HCT116 (cell line): ENCODE data around the gene AMOT. TPM values are rescaled to one million over a fixed set of nuclear protein-coding genes. Genes with fewer than 3 reads are reported as not detected.

Experiments used
- ATAC-seq: fragments of 200-7000 bp; cut with Tn5 transposase; 2 replicates; pipeline ENCODE4 v1.9.1; 2020; ENCODE audit warnings: mild to moderate bottlenecking, moderate library complexity
- BruUV-seq: library from RNA; stranded (reverse); fragments of 400-500 nt; replicated peaks from 2 replicates; lab custom pipeline; 2021; lab: Mats Ljungman, UMichigan
- CTCF ChIA-PET: fragments of 300-600 bp; sonication (Branson Sonifier 250); formaldehyde crosslinking; loops from one replicate; lab custom pipeline; 2021; ENCODE audit warnings: antibody characterized with exemption; lab: Charles Lee
- POLR2A ChIA-PET: fragments of 300-600, 350-600 bp; sonication (Branson Sonifier 250); formaldehyde crosslinking; loops from one replicate; lab custom pipeline; 2021; ENCODE audit warnings: antibody characterized with exemption; lab: Charles Lee
- RAD21 ChIA-PET, 2 experiments: fragments of 300-600 bp; sonication (Branson Sonifier 250); formaldehyde crosslinking; loops; one replicate each; lab custom pipeline; 2023; ENCODE audit warnings: low total read pairs in 2 of 2; ENCODE audit not compliant: uncharacterized antibody in 2 of 2, unreplicated experiment in 2 of 2, low non-redundant PET in 1 of 2; lab: Charles Lee
- DNase-seq: peaks from one replicate; pipeline ENCODE4 v3.0.0-alpha.2; 2010; ENCODE audit warnings: low read depth, low spot score
- H2AFZ ChIP-seq: fragments of 200-600 bp; shearing (Covaris generic), sonication (generic); 2 replicates; pipeline ENCODE4 v1.6.1; 2017; ENCODE audit warnings: low read depth, mixed run types, mixed read lengths, antibody characterized with exemption, low read length; ENCODE audit not compliant: poor library complexity, severe bottlenecking
- H3K27ac ChIP-seq: 2 replicates; pipeline ENCODE4 v1.5.1; 2012; ENCODE audit warnings: low read depth, low read length
- H3K27me3 ChIP-seq: fragments of 200-600 bp; sonication (generic); 2 replicates; pipeline ENCODE4 v1.6.1; 2016; ENCODE audit warnings: mixed run types, low read length, mixed read lengths; ENCODE audit not compliant: insufficient read depth
- H3K36me3 ChIP-seq, 2 experiments: fragments of 200-500 bp in 1 of 2; fragments of 200-600 bp in 1 of 2; sonication (Bioruptor generic) in 1 of 2; sonication (generic) in 1 of 2; 2 replicates each; pipeline versions ENCODE4 v1.5.1 to v1.6.1; 2014 to 2016; ENCODE audit warnings: low read length in 2 of 2, inconsistent platforms in 1 of 2, mixed read lengths in 1 of 2, mixed run types in 1 of 2; ENCODE audit not compliant: insufficient read depth in 2 of 2, control insufficient read depth in 1 of 2
- H3K4me1 ChIP-seq, 2 experiments: fragments of 200-600 bp in 1 of 2; sonication (generic) in 1 of 2; 2 replicates each; pipeline versions ENCODE4 v1.5.1 to v1.6.1; 2012 to 2017; ENCODE audit warnings: low read length in 2 of 2, inconsistent platforms in 1 of 2, mild to moderate bottlenecking in 1 of 2, mixed read lengths in 1 of 2, mixed run types in 1 of 2, moderate library complexity in 1 of 2; ENCODE audit not compliant: insufficient read depth in 2 of 2, control insufficient read depth in 1 of 2
- H3K4me2 ChIP-seq: fragments of 200-600 bp; sonication (generic); 2 replicates; pipeline ENCODE4 v1.6.1; 2017; ENCODE audit warnings: mixed run types, low read length, mixed read lengths
- H3K4me3 ChIP-seq, 2 experiments: fragments of 200-600 bp in 1 of 2; sonication (generic) in 1 of 2; replicated peaks in 1 of 2; 2 replicates each; pipeline ENCODE4 v1.5.1; 2011 to 2016; ENCODE audit warnings: low read length in 2 of 2, control low read depth in 1 of 2, low read depth in 1 of 2, mild to moderate bottlenecking in 1 of 2, mixed read lengths in 1 of 2, mixed run types in 1 of 2
- H3K79me2 ChIP-seq: fragments of 200-600 bp; sonication (generic); 2 replicates; pipeline ENCODE4 v1.6.1; 2017; ENCODE audit warnings: mild to moderate bottlenecking, mixed run types, low read length, moderate library complexity, mixed read lengths; ENCODE audit not compliant: insufficient read depth
- H3K9ac ChIP-seq: fragments of 200-600 bp; sonication (generic); 2 replicates; pipeline ENCODE4 v1.6.1; 2016; ENCODE audit warnings: low read length, mixed read lengths
- H3K9me2 ChIP-seq: fragments of 200-600 bp; sonication (generic), shearing (Covaris generic); 2 replicates; pipeline ENCODE4 v1.6.1; 2017; ENCODE audit warnings: mixed run types, mild to moderate bottlenecking, moderate library complexity; ENCODE audit not compliant: insufficient read depth
- H3K9me3 ChIP-seq, 2 experiments: fragments of 200-500 bp in 1 of 2; fragments of 200-600 bp in 1 of 2; sonication (Bioruptor generic) in 1 of 2; sonication (generic) in 1 of 2; 2 replicates each; pipeline ENCODE4 v1.6.1; 2014 to 2017; ENCODE audit warnings: low read length in 2 of 2, mixed read lengths in 2 of 2, inconsistent platforms in 1 of 2, low read depth in 1 of 2, mild to moderate bottlenecking in 1 of 2, mixed run types in 1 of 2, moderate library complexity in 1 of 2; ENCODE audit not compliant: control insufficient read depth in 1 of 2, insufficient read depth in 1 of 2
- H4K20me1 ChIP-seq: fragments of 200-600 bp; sonication (generic), shearing (Covaris generic); 2 replicates; pipeline ENCODE4 v1.6.1; 2017; ENCODE audit warnings: mixed run types, mild to moderate bottlenecking, moderate library complexity; ENCODE audit not compliant: insufficient read depth
- CBX3 ChIP-seq: IDR thresholded peaks from 2 replicates; pipeline ENCODE4 v1.6.1; 2012; ENCODE audit warnings: low read depth
- CEBPB ChIP-seq: IDR thresholded peaks from 2 replicates; pipeline ENCODE4 v1.6.1; 2012; ENCODE audit warnings: low read depth
- CTCF ChIP-seq, 3 experiments: fragments of 200-600 bp in 1 of 3; sonication (generic) in 1 of 3; IDR thresholded peaks in 2 of 3; conservative IDR thresholded peaks in 1 of 3; 2 replicates each; pipeline ENCODE4 v1.5.1; 2012 to 2017; ENCODE audit warnings: low read depth in 2 of 3, low read length in 2 of 3, antibody characterized with exemption in 1 of 3, borderline replicate concordance in 1 of 3, control low read depth in 1 of 3, mild to moderate bottlenecking in 1 of 3, mixed read lengths in 1 of 3, mixed run types in 1 of 3, moderate library complexity in 1 of 3; ENCODE audit not compliant: insufficient read depth in 1 of 3
- ELF1 ChIP-seq: IDR thresholded peaks from 2 replicates; pipeline ENCODE4 v1.6.1; 2012; ENCODE audit warnings: low read depth, borderline replicate concordance
- EZH2 ChIP-seq: fragments of 200-600 bp; sonication (generic); IDR thresholded peaks from 2 replicates; pipeline ENCODE4 v1.6.1; 2017; ENCODE audit warnings: antibody characterized with exemption, mixed run types
- EZH2phosphoT487 ChIP-seq: fragments of 200-600 bp; IDR thresholded peaks from 2 replicates; pipeline ENCODE4 v1.6.1; 2018; ENCODE audit warnings: antibody characterized with exemption, borderline replicate concordance
- FOSL1 ChIP-seq: IDR thresholded peaks from 2 replicates; pipeline ENCODE4 v1.6.1; 2012; ENCODE audit warnings: low read depth
- JUND ChIP-seq: IDR thresholded peaks from 2 replicates; pipeline ENCODE4 v1.6.1; 2012
- POLR2AphosphoS5 ChIP-seq: IDR thresholded peaks from 2 replicates; pipeline ENCODE4 v1.6.1; 2011; ENCODE audit warnings: mild to moderate bottlenecking, low read depth, low read length, moderate library complexity
- SIN3A ChIP-seq: IDR thresholded peaks from 2 replicates; pipeline ENCODE4 v1.6.1; 2012; ENCODE audit warnings: low read depth
- SP1 ChIP-seq: IDR thresholded peaks from 2 replicates; pipeline ENCODE4 v1.6.1; 2012; ENCODE audit warnings: low read depth
- SRF ChIP-seq: IDR thresholded peaks from 2 replicates; pipeline ENCODE4 v1.6.1; 2012; ENCODE audit warnings: low read depth
- TCF7L2 ChIP-seq: IDR thresholded peaks from 2 replicates; pipeline ENCODE4 v1.7.0; 2011; ENCODE audit warnings: borderline replicate concordance, inconsistent platforms; ENCODE audit not compliant: insufficient read depth, insufficient read length; ENCODE audit errors: extremely low read depth
- YY1 ChIP-seq: IDR thresholded peaks from 2 replicates; pipeline ENCODE4 v1.6.1; 2011; ENCODE audit warnings: low read length, low read depth, moderate library complexity, mild to moderate bottlenecking; ENCODE audit not compliant: insufficient replicate concordance; ENCODE audit errors: extremely low read depth
- ZFX ChIP-seq: fragments of 450-650 bp; IDR thresholded peaks from 2 replicates; pipeline ENCODE4 v1.6.1; 2017
- ZNF274 ChIP-seq: fragments of 200-500 bp; sonication (Bioruptor generic); IDR thresholded peaks from 2 replicates; pipeline ENCODE4 v1.6.1; 2014; ENCODE audit warnings: mild to moderate bottlenecking, low read depth, low read length, inconsistent platforms
- intact Hi-C: fragments of 100-400 bp; cut with micrococcal nuclease; formaldehyde crosslinking; loops from 2 replicates; pipeline ENCODE4 v1.10.0; 2022
- total RNA-seq: library from RNA; stranded (reverse); gene quantifications from one replicate; pipeline ENCODE4 v1.2.1, GENCODE V29; 2021; ENCODE audit not compliant: unreplicated experiment
- TF ChIP-seq, protein P1 (sequence below): IDR thresholded peaks from 2 replicates; pipeline ENCODE4 v1.6.1; 2012
- TF ChIP-seq, protein P2 (sequence below): IDR thresholded peaks from 2 replicates; pipeline ENCODE4 v1.6.1; 2011; ENCODE audit warnings: mild to moderate bottlenecking, low read length, moderate library complexity; ENCODE audit not compliant: insufficient replicate concordance; ENCODE audit errors: extremely low read depth

The AMOT gene
- total RNA-seq, 1 experiment from 2014 or later: 7.7 TPM

DNA sequence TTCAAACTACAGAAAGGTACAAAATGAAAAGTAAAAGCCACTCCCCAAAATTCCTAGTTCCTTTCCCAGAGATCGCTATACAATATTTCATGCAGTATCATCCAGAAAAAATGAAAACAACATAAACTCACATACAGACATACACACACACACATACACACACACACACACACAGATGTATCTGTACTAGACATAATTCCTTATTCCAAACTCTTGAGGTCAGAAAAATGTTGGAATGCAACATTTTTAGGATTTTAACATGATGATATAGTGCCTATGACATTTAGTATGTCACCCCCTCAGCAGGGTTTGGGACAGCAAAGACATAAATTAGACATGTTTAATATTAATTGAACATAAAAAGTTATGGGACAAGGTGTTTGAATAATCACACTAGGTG, 87.5 kb downstream of the AMOT start:
- DNase-seq (no peak), ATAC-seq (no peak)
- H3K9me3 ChIP-seq: no peaks in the 10 kb centered on the region
- no peak overlapping the region for H2AFZ ChIP-seq
- no peak overlapping the region for H3K4me3 ChIP-seq
- POLR2A ChIA-PET: no interaction called here
- H4K20me1 ChIP-seq: no peaks in the 10 kb centered on the region
- H3K9ac ChIP-seq: no peak overlapping the region
- H3K36me3 ChIP-seq: no peaks in the 10 kb centered on the region
- no peak overlapping the region for H3K27ac ChIP-seq
- no TSS peak for BruUV-seq
- no peak overlapping the region for H3K4me2 ChIP-seq
- intact Hi-C loops: loop anchor here (10.0 kb wide), 1 partner anchor 192 kb away; no protein-coding TSS in a partner anchor
- CTCF ChIA-PET: no interaction called here
- H3K27me3 ChIP-seq: no peaks in the 10 kb centered on the region
- no peaks in the 10 kb centered on the region for H3K9me2 ChIP-seq
- TF ChIP-seq FOSL1: no peak
- no peak for TF ChIP-seq CEBPB
- TF ChIP-seq, protein P1, sequence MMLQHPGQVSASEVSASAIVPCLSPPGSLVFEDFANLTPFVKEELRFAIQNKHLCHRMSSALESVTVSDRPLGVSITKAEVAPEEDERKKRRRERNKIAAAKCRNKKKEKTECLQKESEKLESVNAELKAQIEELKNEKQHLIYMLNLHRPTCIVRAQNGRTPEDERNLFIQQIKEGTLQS: no peak
- RAD21 ChIA-PET: no interaction called here
- H3K79me2 ChIP-seq: no peaks in the 10 kb centered on the region
- H3K4me1 ChIP-seq: no peaks in the 10 kb centered on the region

DNA sequence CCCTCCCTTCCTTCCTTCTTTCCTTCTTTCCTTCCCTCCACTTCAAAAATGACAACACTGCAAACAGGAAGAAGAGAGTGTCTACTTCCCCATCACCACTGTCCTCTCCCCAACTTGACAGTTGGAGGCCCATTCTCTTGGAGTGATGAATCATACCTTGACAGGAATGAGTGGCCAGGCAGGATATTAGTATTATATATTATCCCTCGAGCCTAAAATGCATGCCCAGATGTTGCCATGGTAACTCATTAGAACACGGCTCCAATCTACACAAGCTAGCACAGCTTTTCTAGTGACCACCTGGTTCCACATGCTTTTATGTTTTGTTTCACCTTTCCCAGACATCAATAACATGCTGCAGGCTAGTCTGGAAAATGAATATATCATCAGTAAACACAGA, 89.6 kb downstream of the AMOT start:
- no TSS peak for BruUV-seq
- CTCF ChIA-PET: no interaction called here
- no peak for ATAC-seq
- RAD21 ChIA-PET: no interaction called here
- H3K27ac ChIP-seq: no peak overlapping the region
- H3K27me3 ChIP-seq: no peaks in the 10 kb centered on the region
- POLR2A ChIA-PET: no interaction called here
- DNase-seq: no peak
- H4K20me1 ChIP-seq: no peaks in the 10 kb centered on the region
- intact Hi-C loops: loop anchor here (10.0 kb wide), 1 partner anchor 194 kb away; no protein-coding TSS in a partner anchor
- H3K9me3 ChIP-seq: no peaks in the 10 kb centered on the region
- no peaks in the 10 kb centered on the region for H3K4me1 ChIP-seq
- H3K4me2 ChIP-seq: no peak overlapping the region
- no peak overlapping the region for H2AFZ ChIP-seq
- H3K36me3 ChIP-seq: no peaks in the 10 kb centered on the region
- no peak overlapping the region for H3K9ac ChIP-seq
- TF ChIP-seq YY1 (no peak), ELF1 (no peak), SIN3A (no peak), CBX3 (no peak), SP1 (no peak), EZH2 (no peak), TCF7L2 (no peak), EZH2phosphoT487 (no peak), ZNF274 (no peak), SRF (no peak), CTCF (IDR thresholded peaks at IDR 0.05 in 2 of 3, conservative IDR thresholded peaks at IDR 0.05 in 1 of 3; ENCODE audit: borderline replicate concordance in 1 of 3, insufficient read depth in 1 of 3, low read depth in 2 of 3, low read length in 2 of 3) (no peak), FOSL1 (no peak), JUND (no peak), POLR2AphosphoS5 (no peak), ZFX (no peak)
- TF ChIP-seq, protein P1: no peak
- TF ChIP-seq, protein P2, sequence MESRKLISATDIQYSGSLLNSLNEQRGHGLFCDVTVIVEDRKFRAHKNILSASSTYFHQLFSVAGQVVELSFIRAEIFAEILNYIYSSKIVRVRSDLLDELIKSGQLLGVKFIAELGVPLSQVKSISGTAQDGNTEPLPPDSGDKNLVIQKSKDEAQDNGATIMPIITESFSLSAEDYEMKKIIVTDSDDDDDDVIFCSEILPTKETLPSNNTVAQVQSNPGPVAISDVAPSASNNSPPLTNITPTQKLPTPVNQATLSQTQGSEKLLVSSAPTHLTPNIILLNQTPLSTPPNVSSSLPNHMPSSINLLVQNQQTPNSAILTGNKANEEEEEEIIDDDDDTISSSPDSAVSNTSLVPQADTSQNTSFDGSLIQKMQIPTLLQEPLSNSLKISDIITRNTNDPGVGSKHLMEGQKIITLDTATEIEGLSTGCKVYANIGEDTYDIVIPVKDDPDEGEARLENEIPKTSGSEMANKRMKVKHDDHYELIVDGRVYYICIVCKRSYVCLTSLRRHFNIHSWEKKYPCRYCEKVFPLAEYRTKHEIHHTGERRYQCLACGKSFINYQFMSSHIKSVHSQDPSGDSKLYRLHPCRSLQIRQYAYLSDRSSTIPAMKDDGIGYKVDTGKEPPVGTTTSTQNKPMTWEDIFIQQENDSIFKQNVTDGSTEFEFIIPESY: no peak
- TF ChIP-seq, all 23 proteins: peak for 0
- no peaks in the 10 kb centered on the region for H3K9me2 ChIP-seq
- no peak overlapping the region for H3K4me3 ChIP-seq
- no peaks in the 10 kb centered on the region for H3K79me2 ChIP-seq
